ENCODE data around the gene CREBBP. TPM values are rescaled to one million over a fixed set of nuclear protein-coding genes. Genes with fewer than 3 reads are reported as not detected.

CREBBP gene
- polyA plus RNA-seq, 1 donor (not counting 4 experiments of a cell fraction or from before 2014, with no cell fraction given): 5.0 TPM

DNA sequence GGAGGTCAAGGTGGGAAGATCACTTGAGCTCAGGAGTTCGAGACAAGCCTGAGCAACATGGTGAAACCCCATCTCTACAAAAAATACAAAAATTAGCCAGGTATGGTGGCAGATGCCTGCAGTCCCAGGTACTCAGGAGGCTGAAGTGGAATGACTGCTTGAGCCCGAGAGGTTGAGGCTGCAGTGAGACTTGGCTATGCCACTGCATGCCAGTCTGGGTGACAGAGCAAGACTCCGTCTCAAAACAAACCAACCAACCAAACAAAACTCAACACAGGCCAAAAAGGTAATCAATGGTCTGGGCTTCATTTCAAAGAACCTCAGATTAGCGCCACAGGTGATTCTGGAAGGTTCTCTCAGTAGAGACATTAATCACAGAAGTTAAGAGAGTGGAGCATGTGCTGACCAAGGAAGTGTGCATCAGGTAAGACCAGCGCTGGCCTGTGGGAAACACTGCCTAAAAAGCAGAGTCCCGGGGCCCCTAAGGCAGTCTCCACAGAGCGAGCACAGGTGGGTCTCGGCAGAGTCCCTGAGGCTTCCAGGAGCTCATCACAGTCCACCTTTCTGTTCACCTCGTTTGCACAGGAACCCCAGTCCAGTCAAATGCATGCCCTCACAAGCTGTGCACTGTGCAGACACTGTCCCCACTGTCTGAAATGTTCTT, 91.7 kb downstream of the CREBBP start:
- no peaks in the 10 kb centered on the region for H4K20me1 ChIP-seq (ENCODE audit: control insufficient read depth, extremely low read depth, insufficient read depth, low read length)
- no peaks in the 10 kb centered on the region for H3K9me3 ChIP-seq (ENCODE audit: control insufficient read depth, low read depth, low read length)
- no peak overlapping the region for H3K27ac ChIP-seq (ENCODE audit: control insufficient read depth, insufficient read depth, low read length)
- FAIRE-seq: no peak
- DNase-seq (ENCODE audit: low read depth, low spot score): no peak
- peaks cover 6 to 14% of the 10 kb centered on the region in 2 experiments for H3K36me3 ChIP-seq (ENCODE audit: control insufficient read depth in 2 of 2, extremely low read depth in 1 of 2, insufficient read depth in 2 of 2, low read length in 2 of 2)
- TF ChIP-seq EZH2 (IDR thresholded peaks at IDR 0.05; ENCODE audit: low read length): no peak
- TF ChIP-seq, protein P1, sequence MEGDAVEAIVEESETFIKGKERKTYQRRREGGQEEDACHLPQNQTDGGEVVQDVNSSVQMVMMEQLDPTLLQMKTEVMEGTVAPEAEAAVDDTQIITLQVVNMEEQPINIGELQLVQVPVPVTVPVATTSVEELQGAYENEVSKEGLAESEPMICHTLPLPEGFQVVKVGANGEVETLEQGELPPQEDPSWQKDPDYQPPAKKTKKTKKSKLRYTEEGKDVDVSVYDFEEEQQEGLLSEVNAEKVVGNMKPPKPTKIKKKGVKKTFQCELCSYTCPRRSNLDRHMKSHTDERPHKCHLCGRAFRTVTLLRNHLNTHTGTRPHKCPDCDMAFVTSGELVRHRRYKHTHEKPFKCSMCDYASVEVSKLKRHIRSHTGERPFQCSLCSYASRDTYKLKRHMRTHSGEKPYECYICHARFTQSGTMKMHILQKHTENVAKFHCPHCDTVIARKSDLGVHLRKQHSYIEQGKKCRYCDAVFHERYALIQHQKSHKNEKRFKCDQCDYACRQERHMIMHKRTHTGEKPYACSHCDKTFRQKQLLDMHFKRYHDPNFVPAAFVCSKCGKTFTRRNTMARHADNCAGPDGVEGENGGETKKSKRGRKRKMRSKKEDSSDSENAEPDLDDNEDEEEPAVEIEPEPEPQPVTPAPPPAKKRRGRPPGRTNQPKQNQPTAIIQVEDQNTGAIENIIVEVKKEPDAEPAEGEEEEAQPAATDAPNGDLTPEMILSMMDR (optimal IDR thresholded peaks at IDR 0.05 in 1 of 3, IDR thresholded peaks at IDR 0.05 in 1 of 3, conservative IDR thresholded peaks at IDR 0.05 in 1 of 3; ENCODE audit: extremely low read depth in 1 of 3, insufficient read depth in 2 of 3, low read length in 3 of 3): no peak
- H3K9ac ChIP-seq (ENCODE audit: control insufficient read depth, extremely low read depth, insufficient read depth, low read length): no peak overlapping the region
- H3K4me1 ChIP-seq (ENCODE audit: control insufficient read depth, extremely low read depth, insufficient read depth, low read length): peaks cover 13% of the 10 kb centered on the region
- dilution Hi-C loops (cut with MboI; ENCODE audit: extremely low pct_ligation_motif_present, low sequenced_read_pairs): no loop called here
- H3K9me1 ChIP-seq (ENCODE audit: control insufficient read depth, extremely low read depth, insufficient read depth, low read length): no peaks in the 10 kb centered on the region
- H2AFZ ChIP-seq (ENCODE audit: control insufficient read depth, low read length): no peak overlapping the region
- H3K27me3 ChIP-seq (ENCODE audit: control insufficient read depth, extremely low read depth, insufficient read depth, low read length): no peaks in the 10 kb centered on the region
- H3K79me2 ChIP-seq (ENCODE audit: control insufficient read depth, insufficient read depth, low read length): peaks cover 6% of the 10 kb centered on the region
- no peak overlapping the region for H3K4me2 ChIP-seq (ENCODE audit: control insufficient read depth, extremely low read depth, insufficient read depth, low read depth, low read length)
- H3K4me3 ChIP-seq (ENCODE audit: control insufficient read depth in 2 of 3, extremely low read depth in 1 of 3, insufficient read depth in 2 of 3, low read depth in 1 of 3, low read length in 3 of 3): no peak overlapping the region

DNA sequence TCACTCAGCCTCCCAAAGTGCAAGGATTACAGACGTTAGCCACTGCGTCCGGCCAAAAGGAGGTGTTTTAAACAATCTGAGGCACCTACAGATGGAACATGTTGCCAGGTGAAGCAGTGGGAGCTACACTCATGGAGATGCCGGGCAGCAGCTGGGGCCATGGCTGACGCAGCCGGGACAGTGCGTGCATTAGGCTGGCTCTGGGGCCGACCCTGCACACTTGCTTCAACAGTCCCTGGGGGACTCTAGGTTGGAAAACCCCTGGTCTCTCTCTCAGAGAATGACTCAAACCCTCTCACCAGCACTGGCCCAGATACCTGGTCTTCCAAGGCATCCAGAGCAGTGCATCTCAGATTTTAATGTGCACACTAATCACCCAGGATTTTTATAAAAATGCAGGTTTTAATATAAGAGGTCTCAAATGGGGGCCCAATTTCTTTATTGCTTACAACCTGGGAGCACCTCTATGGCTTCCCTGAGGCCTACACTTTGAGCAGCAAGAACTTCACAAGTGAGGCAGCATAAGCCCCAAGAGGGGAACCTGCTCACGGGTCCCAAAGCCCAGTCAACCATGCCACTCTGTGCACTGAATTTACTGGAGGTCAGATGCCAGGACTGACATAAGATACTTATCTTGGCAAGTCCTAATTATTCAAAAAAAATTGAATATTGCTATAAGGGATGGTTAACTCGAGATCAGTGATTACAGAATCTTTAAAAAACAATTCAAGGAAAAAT, 92.4 kb downstream of the CREBBP start:
- dilution Hi-C loops (cut with MboI; ENCODE audit: extremely low pct_ligation_motif_present, low sequenced_read_pairs): no loop called here
- Histone ChIP-seq H3K9ac (ENCODE audit: control insufficient read depth, extremely low read depth, insufficient read depth, low read length) (no peak overlapping the region), H3K79me2 (ENCODE audit: control insufficient read depth, insufficient read depth, low read length) (peaks cover 6% of the 10 kb centered on the region), H3K9me1 (ENCODE audit: control insufficient read depth, extremely low read depth, insufficient read depth, low read length) (no peaks in the 10 kb centered on the region), H3K9me3 (ENCODE audit: control insufficient read depth, low read depth, low read length) (no peaks in the 10 kb centered on the region), H4K20me1 (ENCODE audit: control insufficient read depth, extremely low read depth, insufficient read depth, low read length) (no peaks in the 10 kb centered on the region), H3K36me3 (ENCODE audit: control insufficient read depth in 2 of 2, extremely low read depth in 1 of 2, insufficient read depth in 2 of 2, low read length in 2 of 2) (peaks cover 6 to 15% of the 10 kb centered on the region in 2 experiments), H2AFZ (ENCODE audit: control insufficient read depth, low read length) (no peak overlapping the region), H3K4me1 (ENCODE audit: control insufficient read depth, extremely low read depth, insufficient read depth, low read length) (peaks cover 5% of the 10 kb centered on the region), H3K27ac (ENCODE audit: control insufficient read depth, insufficient read depth, low read length) (no peak overlapping the region), H3K27me3 (ENCODE audit: control insufficient read depth, extremely low read depth, insufficient read depth, low read length) (no peaks in the 10 kb centered on the region), H3K4me3 (ENCODE audit: control insufficient read depth in 2 of 3, extremely low read depth in 1 of 3, insufficient read depth in 2 of 3, low read depth in 1 of 3, low read length in 3 of 3) (no peak overlapping the region), H3K4me2 (ENCODE audit: control insufficient read depth, extremely low read depth, insufficient read depth, low read depth, low read length) (no peak overlapping the region)
- no peak for FAIRE-seq
- DNase-seq (ENCODE audit: low read depth, low spot score): no peak
- no peak for TF ChIP-seq EZH2 (IDR thresholded peaks at IDR 0.05; ENCODE audit: low read length)
- TF ChIP-seq, protein P1 (optimal IDR thresholded peaks at IDR 0.05 in 1 of 3, IDR thresholded peaks at IDR 0.05 in 1 of 3, conservative IDR thresholded peaks at IDR 0.05 in 1 of 3; ENCODE audit: extremely low read depth in 1 of 3, insufficient read depth in 2 of 3, low read length in 3 of 3): no peak
